Activated T-cell treated with anti-CD3 and anti-CD28 coated beads, Interleukin-2, amount 50 U/mL, for 24 hours (primary cell): ENCODE results near the gene ARHGAP26.
"Not testable (repeated sequence)": the region's sequence is repeated elsewhere in the genome, so short reads cannot be mapped to it uniquely, and the experiment has no call there.

Experiments
- DNase-seq: peaks from one replicate; pipeline ENCODE4 v3.0.0-alpha.2; 2020
- H3K27ac Mint-ChIP-seq: 2 replicates; pipeline ENCODE4 v1.8.0; 2020; ENCODE audit warnings: mild to moderate bottlenecking, mixed read lengths
- H3K27me3 Mint-ChIP-seq: 2 replicates; pipeline ENCODE4 v1.8.0; 2020; ENCODE audit warnings: mixed read lengths
- H3K36me3 Mint-ChIP-seq: 2 replicates; pipeline ENCODE4 v1.8.0; 2020; ENCODE audit warnings: low read depth, mixed read lengths
- H3K4me1 Mint-ChIP-seq: 2 replicates; pipeline ENCODE4 v1.8.0; 2020; ENCODE audit warnings: low read depth, mixed read lengths
- H3K4me3 Mint-ChIP-seq: 2 replicates; pipeline ENCODE4 v1.8.0; 2020; ENCODE audit warnings: mild to moderate bottlenecking, moderate library complexity, mixed read lengths
- H3K9me3 Mint-ChIP-seq: 2 replicates; pipeline ENCODE4 v1.8.0; 2020; ENCODE audit warnings: mixed read lengths

The ARHGAP26 gene

GRCh38 chr5:143078313-143078712 lies 308.1 kb downstream of the ARHGAP26 start:
- Mint-ChIP-seq H3K27me3 (no peaks in the 10 kb centered on the region), H3K36me3 (peaks cover 5% of the 10 kb centered on the region), H3K4me1 (peaks cover 9% of the 10 kb centered on the region), H3K27ac (no peak overlapping the region), H3K4me3 (no peak overlapping the region), H3K9me3 (no peaks in the 10 kb centered on the region)
- DNase-seq = no peak

DNA sequence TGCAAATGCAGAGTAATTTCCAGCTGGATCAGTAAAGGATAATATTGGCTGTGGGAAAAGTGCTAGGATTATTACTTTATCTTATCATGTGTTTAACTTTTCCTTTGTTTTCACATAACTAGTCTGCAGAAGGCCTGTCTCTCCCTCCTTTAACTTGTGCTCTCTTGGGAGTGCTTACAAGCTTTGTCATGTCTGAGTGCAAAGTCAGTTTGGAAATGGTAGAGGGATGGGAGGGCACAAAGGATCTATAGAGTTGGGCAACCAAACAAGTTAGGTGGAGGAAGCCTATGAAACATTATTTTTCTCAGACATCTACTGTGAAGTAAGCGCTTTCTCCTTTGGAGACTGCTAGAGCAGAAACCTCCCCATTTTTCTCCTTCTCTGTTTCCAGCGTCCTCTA lies 308.8 kb downstream of the ARHGAP26 start:
- no peak overlapping the region for H3K4me3 Mint-ChIP-seq
- peaks cover 9% of the 10 kb centered on the region for H3K4me1 Mint-ChIP-seq
- H3K27ac Mint-ChIP-seq = no peak overlapping the region
- no peaks in the 10 kb centered on the region for H3K27me3 Mint-ChIP-seq
- H3K9me3 Mint-ChIP-seq = no peaks in the 10 kb centered on the region
- peaks cover 8% of the 10 kb centered on the region for H3K36me3 Mint-ChIP-seq
- DNase-seq = no peak

DNA sequence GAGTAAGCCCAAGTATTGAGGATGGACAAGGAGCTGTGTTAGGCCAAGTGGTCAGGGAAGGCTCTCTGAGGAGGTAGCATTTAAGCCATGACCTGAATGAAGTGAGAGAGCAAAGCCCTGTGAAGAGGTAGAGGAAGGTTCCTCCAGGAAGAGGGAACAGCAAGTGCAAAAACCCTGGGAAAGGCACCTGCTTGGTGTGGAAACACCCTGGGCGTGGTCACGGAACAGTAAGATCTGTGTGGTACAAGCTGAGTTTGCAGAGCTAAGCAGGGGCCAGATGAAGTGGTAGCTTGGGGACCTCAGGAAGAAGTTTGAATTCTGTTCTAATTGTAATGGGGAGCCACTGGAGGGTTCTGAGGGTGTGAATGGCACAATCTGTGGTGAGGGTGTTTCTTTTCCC lies 310.2 kb downstream of the ARHGAP26 start:
- no peak overlapping the region for H3K4me3 Mint-ChIP-seq
- no peaks in the 10 kb centered on the region for H3K9me3 Mint-ChIP-seq
- peaks cover 9% of the 10 kb centered on the region for H3K4me1 Mint-ChIP-seq
- no peak for DNase-seq
- H3K36me3 Mint-ChIP-seq = peaks cover 8% of the 10 kb centered on the region
- H3K27ac Mint-ChIP-seq = peak overlapping the region; percentile 16
- H3K27me3 Mint-ChIP-seq = no peaks in the 10 kb centered on the region

GRCh38 chr5:143080982-143081381 lies 310.8 kb downstream of the ARHGAP26 start:
- no peak for DNase-seq
- Mint-ChIP-seq H3K9me3 (no peaks in the 10 kb centered on the region), H3K27ac (peak overlapping the region; percentile 16), H3K36me3 (peaks cover 8% of the 10 kb centered on the region), H3K4me1 (peaks cover 9% of the 10 kb centered on the region), H3K4me3 (no peak overlapping the region), H3K27me3 (no peaks in the 10 kb centered on the region)

GRCh38 chr5:143083006-143083405 lies 312.8 kb downstream of the ARHGAP26 start:
- Mint-ChIP-seq H3K4me1 (peaks cover 9% of the 10 kb centered on the region), H3K27ac (no peak overlapping the region)
- no peak for DNase-seq

DNA sequence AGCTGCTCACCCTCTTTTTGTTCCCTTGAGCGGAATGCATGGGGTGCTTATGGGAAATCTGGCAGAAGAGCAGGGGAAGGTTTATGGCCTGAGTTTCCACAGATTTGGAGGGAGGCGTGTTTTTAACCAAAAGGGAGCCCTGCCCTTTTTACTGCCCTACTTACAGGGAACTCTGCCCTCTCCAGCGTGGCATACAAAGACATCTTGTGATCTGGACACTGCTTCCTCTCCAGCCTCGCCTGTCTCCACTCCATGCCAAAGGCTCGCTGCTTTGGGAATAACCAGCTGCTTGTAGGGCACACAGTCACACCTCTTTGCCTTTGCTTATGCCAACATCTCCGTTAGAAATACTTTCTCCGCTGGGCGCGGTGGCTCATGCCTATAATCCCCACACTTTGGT lies 314.2 kb downstream of the ARHGAP26 start:
- Mint-ChIP-seq H3K36me3 (peaks cover 14% of the 10 kb centered on the region), H3K4me1 (peaks cover 9% of the 10 kb centered on the region), H3K4me3 (no peak overlapping the region), H3K9me3 (no peaks in the 10 kb centered on the region), H3K27me3 (no peaks in the 10 kb centered on the region), H3K27ac (no peak overlapping the region)
- no peak for DNase-seq

More at GRCh38 chr5:143083006-143083405, 312.8 kb downstream of the ARHGAP26 start:
- Mint-ChIP-seq H3K9me3 (no peaks in the 10 kb centered on the region), H3K4me3 (no peak overlapping the region), H3K36me3 (peaks cover 10% of the 10 kb centered on the region), H3K27me3 (no peaks in the 10 kb centered on the region)

DNA sequence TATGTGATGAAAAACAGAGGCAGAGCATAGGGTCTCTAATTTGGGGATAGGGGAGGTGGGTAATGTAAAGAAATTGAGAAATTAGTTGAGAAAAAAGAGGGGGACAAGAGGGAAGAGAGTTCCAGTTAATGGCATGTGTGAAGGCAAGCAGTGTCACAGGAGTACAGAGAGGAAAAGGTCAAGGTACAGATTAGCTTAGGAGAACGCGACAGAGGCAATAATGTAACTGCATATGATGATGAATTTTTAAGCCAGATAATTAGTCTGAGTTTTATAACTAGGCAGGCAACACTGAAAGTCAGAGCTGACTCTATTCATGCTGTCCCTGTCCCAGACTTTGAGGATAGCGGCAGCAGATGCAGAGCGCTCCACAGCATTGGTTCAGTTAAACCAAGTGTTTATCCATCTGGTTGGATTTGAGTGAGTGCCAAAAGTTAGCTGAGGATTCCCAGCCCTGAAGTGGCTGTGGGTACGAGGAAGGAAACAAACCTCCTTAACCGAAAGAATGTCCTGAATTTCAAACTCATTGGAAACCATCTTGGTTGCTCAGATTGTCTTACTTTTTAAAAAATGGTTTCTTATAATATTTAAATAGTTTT lies 315.2 kb downstream of the ARHGAP26 start:
- peaks cover 14% of the 10 kb centered on the region for H3K36me3 Mint-ChIP-seq
- H3K9me3 Mint-ChIP-seq = no peaks in the 10 kb centered on the region
- no peak overlapping the region for H3K4me3 Mint-ChIP-seq
- peaks cover 9% of the 10 kb centered on the region for H3K4me1 Mint-ChIP-seq
- no peaks in the 10 kb centered on the region for H3K27me3 Mint-ChIP-seq
- H3K27ac Mint-ChIP-seq = no peak overlapping the region
- no peak for DNase-seq

DNA sequence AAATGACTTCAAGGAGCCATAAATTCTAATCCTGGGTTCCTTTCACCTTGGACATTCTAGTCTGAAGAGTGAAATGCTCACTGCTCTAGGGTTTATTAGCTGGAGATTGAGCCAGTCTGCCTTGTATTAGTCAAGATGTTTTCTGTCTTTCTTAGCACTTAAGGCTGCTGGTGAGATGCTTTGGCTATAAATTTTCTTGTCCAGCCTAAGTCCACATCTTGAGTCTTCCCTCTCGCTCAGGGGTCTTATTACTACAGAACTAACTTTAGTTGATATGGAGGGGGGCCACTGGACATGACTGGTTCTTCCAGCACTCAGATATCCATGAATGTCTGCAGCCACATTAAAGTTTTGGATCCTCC lies 316.4 kb downstream of the ARHGAP26 start:
- peaks cover 14% of the 10 kb centered on the region for H3K36me3 Mint-ChIP-seq
- H3K27ac Mint-ChIP-seq = no peak overlapping the region
- H3K4me1 Mint-ChIP-seq = peaks cover 7% of the 10 kb centered on the region

GRCh38 chr5:143086908-143087637 lies 316.9 kb downstream of the ARHGAP26 start:
- no peak overlapping the region for H3K4me3 Mint-ChIP-seq
- no peaks in the 10 kb centered on the region for H3K9me3 Mint-ChIP-seq
- no peaks in the 10 kb centered on the region for H3K27me3 Mint-ChIP-seq
- H3K4me1 Mint-ChIP-seq = peaks cover 7% of the 10 kb centered on the region
- no peak overlapping the region for H3K27ac Mint-ChIP-seq
- no peak for DNase-seq
- peaks cover 12% of the 10 kb centered on the region for H3K36me3 Mint-ChIP-seq

More for the DNA sequence above, 316.4 kb downstream of the ARHGAP26 start:
- Mint-ChIP-seq H3K9me3 (no peaks in the 10 kb centered on the region), H3K4me3 (no peak overlapping the region), H3K27me3 (no peaks in the 10 kb centered on the region)
- DNase-seq = no peak

DNA sequence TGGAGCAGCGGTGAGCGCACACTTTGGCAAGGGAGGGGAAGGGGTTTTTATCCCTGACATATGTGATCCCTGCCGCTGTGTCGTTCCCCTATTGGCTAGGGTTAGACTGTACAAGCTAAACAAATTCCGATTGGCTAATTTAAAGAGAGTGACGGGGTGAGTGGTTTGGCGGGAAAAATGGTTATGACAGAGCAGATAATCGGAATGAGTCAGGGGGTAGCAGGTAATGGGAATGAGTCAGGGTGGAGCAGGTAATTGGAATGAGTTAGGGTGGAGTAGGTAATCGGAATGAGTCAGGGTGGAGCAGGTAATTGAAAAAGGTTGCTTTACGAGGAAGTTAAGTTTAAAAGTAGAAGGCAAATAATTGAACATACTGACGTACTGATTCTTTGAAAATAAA lies 318.5 kb downstream of the ARHGAP26 start:
- not testable (repeated sequence) for H3K4me3 Mint-ChIP-seq, H3K9me3 Mint-ChIP-seq, H3K27ac Mint-ChIP-seq, DNase-seq, H3K27me3 Mint-ChIP-seq
- Mint-ChIP-seq H3K36me3 (peaks cover 11% of the 10 kb centered on the region), H3K4me1 (peaks cover 17% of the 10 kb centered on the region)

DNA sequence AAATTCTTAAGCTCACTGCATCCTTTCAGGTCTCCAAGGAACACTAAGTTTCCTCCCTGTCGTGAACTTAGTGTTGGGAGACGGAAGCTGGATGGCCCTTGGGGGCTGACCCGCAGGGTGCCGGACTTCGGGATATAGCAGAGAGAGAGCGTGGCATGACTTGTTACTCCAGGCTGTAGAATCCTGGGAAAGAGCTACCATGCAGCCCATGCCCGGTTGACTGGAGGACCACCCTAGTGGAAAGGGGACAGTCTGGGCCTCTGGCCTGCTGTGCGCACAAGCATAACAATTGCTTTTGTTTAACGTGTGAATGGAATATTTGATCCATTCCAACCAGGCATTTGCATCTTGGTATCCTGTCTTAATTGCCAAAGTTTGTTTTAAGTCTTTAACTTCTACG lies 319.9 kb downstream of the ARHGAP26 start:
- DNase-seq, H3K4me3 Mint-ChIP-seq, H3K27ac Mint-ChIP-seq, H3K9me3 Mint-ChIP-seq, H3K27me3 Mint-ChIP-seq, H3K36me3 Mint-ChIP-seq: not testable (repeated sequence)
- H3K4me1 Mint-ChIP-seq = peaks cover 28% of the 10 kb centered on the region

GRCh38 chr5:143092711-143093451 lies 322.7 kb downstream of the ARHGAP26 start:
- H3K36me3 Mint-ChIP-seq, DNase-seq, H3K4me3 Mint-ChIP-seq, H3K27ac Mint-ChIP-seq, H3K9me3 Mint-ChIP-seq, H3K27me3 Mint-ChIP-seq: not testable (repeated sequence)
- peaks cover 29% of the 10 kb centered on the region for H3K4me1 Mint-ChIP-seq

DNA sequence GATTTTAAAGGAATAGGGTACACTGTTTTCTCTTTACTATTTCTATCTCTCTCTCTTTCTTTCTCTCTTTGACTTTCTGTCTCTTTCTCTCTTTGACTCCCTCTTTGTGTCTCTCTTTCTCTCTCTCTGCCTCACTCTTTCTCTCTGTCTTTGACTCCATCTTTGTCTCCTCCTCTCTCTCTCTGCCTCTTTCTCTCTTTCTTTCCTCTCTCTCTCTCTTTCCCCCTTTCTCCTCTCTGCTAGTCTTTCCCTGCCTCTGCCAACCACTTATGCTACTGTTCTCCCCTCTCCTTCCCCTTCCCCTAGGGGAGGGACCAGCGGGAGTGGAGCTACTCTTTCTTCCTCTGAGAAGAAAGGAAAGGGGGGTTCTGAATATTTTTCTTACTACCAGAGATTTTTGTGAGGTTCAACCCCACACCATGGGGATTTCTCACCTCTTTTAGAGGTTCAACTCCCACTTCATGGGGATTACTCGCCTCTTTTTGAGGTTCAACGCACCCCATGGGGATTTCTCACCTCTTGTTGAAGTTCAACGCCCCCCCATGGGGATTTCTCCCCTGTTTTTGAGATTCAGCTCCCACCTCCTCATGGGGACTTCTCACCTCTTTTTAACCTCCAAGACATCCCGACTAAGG lies 323.4 kb downstream of the ARHGAP26 start:
- Mint-ChIP-seq H3K27me3 (no peaks in the 10 kb centered on the region), H3K27ac (peak overlapping the region; percentile 85), H3K36me3 (peaks cover 2% of the 10 kb centered on the region), H3K4me1 (peaks cover 29% of the 10 kb centered on the region), H3K9me3 (no peaks in the 10 kb centered on the region), H3K4me3 (peak overlapping the region; percentile 42)
- DNase-seq = no peak

- peaks cover 29% of the 10 kb centered on the region for H3K4me1 Mint-ChIP-seq
Measured at GRCh38 chr5:143094087-143094521, 323.9 kb downstream of the ARHGAP26 start.

More at GRCh38 chr5:143094087-143094521, 323.9 kb downstream of the ARHGAP26 start:
- Mint-ChIP-seq H3K4me3 (peak overlapping the region; percentile 42), H3K27me3 (no peaks in the 10 kb centered on the region), H3K36me3 (peaks cover 2% of the 10 kb centered on the region), H3K27ac (peak overlapping the region; percentile 85), H3K9me3 (no peaks in the 10 kb centered on the region)
- DNase-seq = no peak
